GM11168 (cell line): ENCODE data around the gene GIGYF1.
"Not testable (repeated sequence)": the region's sequence is repeated elsewhere in the genome, so short reads cannot be mapped to it uniquely, and the experiment has no call there.

Experiments
- in situ Hi-C: fragments of 300-500 bp; cut with MboI; formaldehyde crosslinking; loops from one replicate; pipeline ENCODE4 v1.12.0; 2022; ENCODE audit warnings: low sequenced_read_pairs; ENCODE audit not compliant: unreplicated experiment

Gene GIGYF1, protein sequence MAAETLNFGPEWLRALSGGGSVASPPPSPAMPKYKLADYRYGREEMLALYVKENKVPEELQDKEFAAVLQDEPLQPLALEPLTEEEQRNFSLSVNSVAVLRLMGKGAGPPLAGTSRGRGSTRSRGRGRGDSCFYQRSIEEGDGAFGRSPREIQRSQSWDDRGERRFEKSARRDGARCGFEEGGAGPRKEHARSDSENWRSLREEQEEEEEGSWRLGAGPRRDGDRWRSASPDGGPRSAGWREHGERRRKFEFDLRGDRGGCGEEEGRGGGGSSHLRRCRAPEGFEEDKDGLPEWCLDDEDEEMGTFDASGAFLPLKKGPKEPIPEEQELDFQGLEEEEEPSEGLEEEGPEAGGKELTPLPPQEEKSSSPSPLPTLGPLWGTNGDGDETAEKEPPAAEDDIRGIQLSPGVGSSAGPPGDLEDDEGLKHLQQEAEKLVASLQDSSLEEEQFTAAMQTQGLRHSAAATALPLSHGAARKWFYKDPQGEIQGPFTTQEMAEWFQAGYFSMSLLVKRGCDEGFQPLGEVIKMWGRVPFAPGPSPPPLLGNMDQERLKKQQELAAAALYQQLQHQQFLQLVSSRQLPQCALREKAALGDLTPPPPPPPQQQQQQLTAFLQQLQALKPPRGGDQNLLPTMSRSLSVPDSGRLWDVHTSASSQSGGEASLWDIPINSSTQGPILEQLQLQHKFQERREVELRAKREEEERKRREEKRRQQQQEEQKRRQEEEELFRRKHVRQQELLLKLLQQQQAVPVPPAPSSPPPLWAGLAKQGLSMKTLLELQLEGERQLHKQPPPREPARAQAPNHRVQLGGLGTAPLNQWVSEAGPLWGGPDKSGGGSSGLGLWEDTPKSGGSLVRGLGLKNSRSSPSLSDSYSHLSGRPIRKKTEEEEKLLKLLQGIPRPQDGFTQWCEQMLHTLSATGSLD (N-terminal part only)

DNA sequence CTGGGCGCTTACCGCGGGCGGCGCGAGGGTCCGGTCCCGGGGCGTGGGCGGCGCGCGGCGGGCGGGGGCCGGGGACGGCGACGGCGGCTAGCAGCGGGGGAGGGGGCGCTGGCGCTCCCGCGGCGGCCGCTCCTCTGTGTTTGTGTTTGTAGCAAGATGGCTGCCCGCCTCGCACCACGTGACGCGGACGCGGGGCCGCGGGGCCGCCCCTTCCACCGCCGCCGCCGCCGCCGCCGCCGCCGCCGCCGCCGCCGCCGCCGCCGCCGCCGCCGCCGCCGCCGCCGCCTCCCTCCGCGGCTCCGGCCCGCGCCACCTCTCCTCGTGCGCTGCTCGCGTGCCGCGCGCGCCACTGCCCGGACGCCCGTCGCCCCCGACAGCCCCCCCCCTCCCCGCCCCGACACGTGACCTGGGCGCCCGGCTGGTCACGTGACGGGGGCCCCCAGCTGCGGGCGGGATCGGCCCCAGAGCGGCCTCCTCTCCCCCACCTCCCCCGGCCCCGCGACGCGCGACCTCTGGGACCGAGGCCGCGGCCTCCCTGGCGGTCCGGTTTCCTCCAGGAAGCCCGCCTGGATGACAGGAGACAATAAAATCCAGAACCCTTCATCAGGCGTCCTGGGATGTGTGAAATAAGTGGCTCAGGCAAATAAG lies at the start of gene GIGYF1:
Gene GIGYF1, minus strand, starts transcription at position 153 of the 648 bp plus-strand sequence. CDS start 6,012 bp downstream, outside the sequence.
- in situ Hi-C loops, result no loop called here

- in situ Hi-C loops, result no loop called here
Measured at GRCh38 chr7:100739934-100740333, 45.9 kb upstream of the GIGYF1 start.

- in situ Hi-C loops, result no loop called here
Measured at GRCh38 chr7:100736671-100737070, 42.6 kb upstream of the GIGYF1 start.

DNA sequence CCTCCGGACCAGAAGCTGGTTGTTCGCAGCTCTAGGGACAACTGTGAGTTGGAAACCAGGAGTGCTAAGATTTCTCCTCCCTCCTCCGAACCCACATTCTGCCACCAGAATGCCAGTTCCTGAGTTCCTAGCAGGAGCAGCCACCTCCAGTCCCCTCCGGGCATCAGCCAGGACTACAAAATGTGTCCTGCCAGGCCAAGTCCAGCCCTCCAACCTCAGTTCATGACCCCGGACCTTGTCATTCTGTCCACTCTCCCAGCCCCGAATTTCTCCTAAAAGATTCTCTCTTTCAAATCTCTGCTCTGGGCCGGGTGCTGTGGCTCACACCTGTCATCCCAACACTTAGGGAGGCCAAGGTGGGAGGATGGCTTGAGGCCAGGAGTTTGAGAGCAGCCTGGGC lies 41.7 kb upstream of the GIGYF1 start:
- in situ Hi-C loops, result no loop called here

DNA sequence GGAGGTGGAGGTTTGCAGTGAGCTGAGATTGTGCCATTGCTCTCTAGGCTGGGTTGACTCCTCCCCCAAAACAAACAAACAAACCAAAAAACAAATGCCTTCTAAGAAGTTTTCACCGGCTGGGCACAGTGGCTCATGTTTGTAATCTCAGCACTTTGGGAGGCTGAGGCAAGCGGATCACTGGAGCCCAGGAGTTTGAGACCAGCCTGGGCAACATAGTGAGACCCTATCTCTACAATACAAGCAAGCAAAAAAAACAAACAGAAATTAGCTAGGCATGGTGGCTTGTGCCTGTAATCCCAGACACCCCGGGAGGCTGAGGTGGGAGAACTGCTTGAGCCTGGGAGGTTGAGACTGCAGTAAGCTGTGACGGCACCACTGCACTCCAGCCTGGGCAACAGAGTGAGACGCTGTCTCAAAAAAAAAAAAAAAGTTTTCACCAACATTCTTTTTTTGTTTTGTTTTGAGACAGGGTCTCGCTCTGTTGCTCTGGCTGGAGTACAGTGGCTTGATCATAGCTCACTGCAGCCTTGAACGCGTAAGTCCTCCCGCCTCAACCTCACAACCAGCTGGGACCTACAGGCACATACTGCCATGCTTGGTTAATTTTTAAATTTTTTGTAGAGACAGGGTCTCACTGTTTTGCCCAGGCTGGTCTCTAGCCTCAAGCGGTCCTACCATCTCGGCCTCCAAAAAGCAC lies 38.0 kb upstream of the GIGYF1 start:
- in situ Hi-C loops, result no loop called here

- in situ Hi-C loops, result no loop called here
Measured at GRCh38 chr7:100730136-100730800, 36.2 kb upstream of the GIGYF1 start.

DNA sequence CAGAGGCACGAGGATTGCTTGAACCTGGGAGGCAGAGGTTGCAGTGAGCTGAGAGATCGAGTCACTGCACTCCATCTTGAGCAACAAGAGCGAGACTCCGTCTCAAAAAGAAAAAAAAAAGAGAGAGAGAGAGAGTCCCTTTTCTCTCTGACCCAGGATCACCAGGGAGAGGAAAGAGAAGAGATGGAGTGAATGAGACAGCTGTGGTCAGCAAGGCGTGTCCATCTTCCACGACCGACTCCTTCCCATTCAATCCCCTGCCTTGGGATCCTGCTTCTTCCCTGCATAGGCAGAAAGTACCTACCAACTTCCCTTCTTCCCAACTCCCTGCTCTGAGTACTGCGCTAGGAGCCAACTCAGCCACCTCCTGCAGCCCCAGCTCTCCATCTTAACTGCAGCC lies 34.1 kb upstream of the GIGYF1 start:
- in situ Hi-C loops, result no loop called here

DNA sequence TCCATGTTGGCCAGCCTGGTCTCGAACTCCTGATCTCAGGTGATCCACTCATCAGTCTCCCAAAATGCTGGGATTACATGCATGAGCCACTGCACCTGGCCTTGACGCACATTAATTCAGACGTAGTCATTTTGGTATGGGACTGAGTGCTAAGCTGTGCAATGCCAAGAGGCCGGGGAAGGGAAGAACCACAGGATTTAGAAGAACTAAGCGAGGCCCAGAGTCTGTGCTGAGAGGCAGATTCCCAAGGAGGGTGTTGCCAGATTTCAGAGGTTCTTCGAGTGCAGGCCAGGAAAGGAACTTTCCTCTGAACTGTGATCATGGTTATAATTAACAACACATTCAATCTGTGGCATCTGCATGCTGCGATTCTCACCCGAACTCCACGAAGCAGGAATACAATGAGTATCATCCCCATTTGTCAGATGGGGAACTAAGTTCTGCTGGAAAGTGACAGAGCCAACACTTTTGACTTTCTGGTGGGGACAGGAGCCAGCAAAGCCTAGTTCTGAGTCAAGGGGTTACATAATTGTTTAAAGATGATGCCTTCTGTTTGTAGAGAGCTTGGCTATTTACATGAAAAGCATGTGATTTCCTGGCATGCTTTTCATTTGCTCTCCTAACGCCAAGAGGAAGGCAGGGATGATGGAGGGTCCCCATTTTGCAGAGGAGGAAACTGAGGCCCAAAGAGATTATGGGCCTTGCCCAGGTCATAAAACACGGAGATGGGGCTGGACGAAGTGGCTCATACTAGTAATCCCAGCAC lies 33.1 kb upstream of the GIGYF1 start:
- in situ Hi-C loops, result no loop called here

DNA sequence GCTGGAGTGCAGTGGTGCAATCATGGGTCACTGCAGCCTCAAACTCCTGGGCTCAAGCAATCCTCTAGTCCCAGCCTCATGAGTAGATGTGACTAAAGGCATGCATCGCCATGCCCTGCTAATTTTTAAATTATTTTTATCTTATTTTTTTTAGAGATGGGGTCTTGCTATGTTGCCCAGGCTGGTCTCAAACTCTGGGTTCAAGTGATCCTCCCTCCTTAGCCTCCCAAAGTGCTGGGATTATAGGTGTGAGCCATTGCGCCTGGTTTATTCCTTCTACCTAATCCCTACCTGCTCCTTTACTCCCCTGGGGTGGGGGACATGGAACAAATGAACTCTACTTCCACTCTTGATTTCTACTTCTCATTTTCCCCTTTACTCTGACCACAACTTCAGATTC lies 30.3 kb upstream of the GIGYF1 start:
- in situ Hi-C loops, result not testable (repeated sequence)

GRCh38 chr7:100723732-100724275 lies 29.8 kb upstream of the GIGYF1 start:
- in situ Hi-C loops, result no loop called here

GRCh38 chr7:100722480-100723212 lies 28.6 kb upstream of the GIGYF1 start:
- in situ Hi-C loops, result no loop called here

DNA sequence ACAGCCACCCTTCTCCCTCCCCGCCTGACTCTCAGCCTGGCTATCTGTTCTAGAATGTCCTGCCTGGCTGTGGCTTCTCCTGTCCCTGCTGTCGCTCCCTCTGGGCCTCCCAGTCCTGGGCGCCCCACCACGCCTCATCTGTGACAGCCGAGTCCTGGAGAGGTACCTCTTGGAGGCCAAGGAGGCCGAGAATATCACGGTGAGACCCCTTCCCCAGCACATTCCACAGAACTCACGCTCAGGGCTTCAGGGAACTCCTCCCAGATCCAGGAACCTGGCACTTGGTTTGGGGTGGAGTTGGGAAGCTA lies 27.4 kb upstream of the GIGYF1 start:
- in situ Hi-C loops, result no loop called here

- in situ Hi-C loops, result no loop called here
Measured at GRCh38 chr7:100720671-100721504, 26.8 kb upstream of the GIGYF1 start.

GRCh38 chr7:100720279-100720670 lies 26.2 kb upstream of the GIGYF1 start, which contains the start of gene EPO:
Gene EPO (plus strand): TSS chr7:100720468. CDS start chr7:100720981, 513 bp downstream.
- in situ Hi-C loops, result no loop called here

DNA sequence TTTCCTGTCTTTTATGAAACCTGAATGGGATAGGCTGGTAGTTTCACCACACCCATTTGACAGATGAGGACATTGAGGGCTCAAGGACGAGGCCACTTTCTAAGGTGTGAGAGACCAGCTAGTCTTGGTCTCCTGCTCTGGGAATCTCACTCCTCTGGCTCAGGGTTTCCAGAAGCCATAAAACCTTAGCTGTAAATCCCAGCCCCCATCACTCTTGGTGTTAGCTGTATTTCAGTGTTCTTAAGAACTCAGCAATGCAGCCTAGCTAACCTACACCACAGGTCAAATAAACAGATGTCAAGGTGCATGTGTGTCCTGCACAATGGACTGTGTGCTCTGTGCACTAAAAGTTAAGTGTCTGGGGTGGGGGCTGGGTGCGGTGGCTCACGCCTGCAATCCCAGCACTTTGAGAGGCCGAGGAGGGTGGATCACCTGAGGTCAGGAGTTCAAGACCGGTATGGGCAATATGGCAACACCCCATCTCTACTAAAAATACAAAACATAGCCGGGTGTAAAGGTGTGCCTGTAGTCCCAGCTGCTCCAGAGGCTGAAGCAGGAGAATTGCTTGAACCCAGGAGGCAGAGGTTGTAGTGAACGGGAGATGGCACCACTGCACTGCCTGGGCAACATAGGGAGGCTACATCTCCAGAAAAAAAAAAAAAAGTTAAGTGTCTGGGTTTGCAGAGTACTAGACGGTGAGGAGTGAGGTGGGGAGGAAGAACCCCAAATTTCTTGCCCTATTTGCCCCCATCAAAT lies 25.7 kb upstream of the GIGYF1 start:
- in situ Hi-C loops, result loop anchor here (10.0 kb wide), 1 partner anchor 235 kb away; the partner anchor contains the start of gene NYAP1

DNA sequence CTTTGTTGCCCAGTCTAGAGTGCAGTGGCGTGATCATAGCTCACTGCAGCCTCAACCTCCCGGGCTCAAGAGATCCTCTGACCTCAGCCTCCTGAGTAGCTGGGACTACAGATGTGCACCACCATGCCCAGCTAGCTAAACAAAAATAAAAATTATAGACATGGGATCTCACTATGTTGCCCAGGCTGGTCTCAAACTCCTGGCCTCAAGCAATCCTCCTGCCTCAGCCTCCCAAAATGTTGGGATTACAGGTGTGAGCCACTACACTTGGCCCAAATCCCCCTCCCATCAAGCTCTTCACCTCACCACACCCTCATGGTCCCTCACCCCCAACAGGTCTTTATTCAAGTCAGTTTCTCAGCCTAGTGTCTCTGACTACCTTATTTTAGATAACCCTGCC lies 23.0 kb upstream of the GIGYF1 start:
- in situ Hi-C loops, result loop anchor here (10.0 kb wide), 1 partner anchor 232 kb away; the partner anchor contains the start of gene NYAP1
